HG03457 (cell line): ENCODE data around the gene AP1S3.
A peak's percentile ranks its signal among the peaks of the same experiment; 100 is the strongest.
"Not testable (repeated sequence)": the region's sequence is repeated elsewhere in the genome, so short reads cannot be mapped to it uniquely, and the experiment has no call there.

ENCODE experiments used
- ATAC-seq: cut with Tn5 transposase; IDR thresholded peaks from one replicate; pipeline ENCODE4 v1.9.1; 2021; ENCODE audit warnings: moderate number of reproducible peaks; ENCODE audit not compliant: unreplicated experiment

AP1S3 gene

DNA sequence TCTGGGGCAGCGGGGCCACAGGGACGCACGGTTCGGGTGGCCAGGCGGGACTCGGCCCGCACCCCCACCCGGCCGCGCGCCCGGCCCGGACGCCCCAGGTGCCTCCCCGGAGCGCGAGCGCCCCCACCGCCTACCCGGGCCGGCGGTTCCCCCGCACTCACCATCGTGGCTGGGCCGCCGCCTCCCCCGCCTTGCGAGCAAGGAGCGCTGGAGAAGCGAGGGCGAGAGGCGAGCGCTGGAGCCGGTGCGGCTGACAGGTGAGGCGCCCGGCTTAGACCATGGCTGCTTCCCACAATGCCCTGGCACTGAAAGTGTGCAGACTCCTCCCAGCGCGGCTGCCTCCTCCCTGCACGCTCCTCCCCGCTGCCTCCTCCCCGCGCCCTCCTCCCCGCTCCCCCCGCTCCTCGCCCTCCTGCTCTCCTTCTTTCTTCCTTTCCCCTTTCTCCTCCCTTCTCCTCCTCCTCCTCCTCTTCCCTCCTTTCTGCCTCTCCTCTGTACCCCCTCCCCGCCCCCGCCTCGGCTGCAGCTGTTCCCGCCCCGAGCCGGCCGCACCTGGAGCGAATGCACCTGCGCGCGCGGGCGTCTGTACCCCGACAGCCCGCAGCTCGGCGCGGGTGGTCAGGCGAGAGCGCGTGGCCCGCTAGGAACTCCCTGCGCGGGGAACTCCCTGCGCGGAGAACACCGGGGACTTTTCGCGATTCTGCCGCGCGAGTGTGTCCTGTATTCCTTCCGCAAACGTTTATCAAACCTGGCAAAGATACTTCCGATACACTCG lies at the start of gene AP1S3:
AP1S3 (minus strand) TSS at position 296 of the 775 bp plus-strand sequence; CDS start at position 164, 132 bp downstream.
- peak; percentile 64 for ATAC-seq

DNA sequence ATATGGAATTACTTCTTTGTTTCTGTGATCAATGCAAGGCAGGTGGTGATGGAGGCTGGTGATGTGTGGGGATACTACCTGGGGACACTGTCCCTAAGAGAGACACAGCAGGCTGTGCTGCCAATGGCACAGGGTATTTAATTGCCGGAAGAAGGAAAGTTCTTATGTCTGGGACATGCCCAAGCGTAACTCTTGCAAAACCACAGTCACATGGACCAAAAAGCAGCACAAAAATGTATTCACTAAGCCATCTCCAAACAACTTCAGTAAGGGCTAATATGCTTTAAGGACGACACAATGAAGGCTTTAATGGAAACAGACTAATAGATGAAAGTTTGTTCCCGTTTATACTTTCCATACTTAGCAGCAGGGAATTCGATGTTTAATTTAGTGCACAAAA lies 49.7 kb upstream of the AP1S3 start:
- no peak for ATAC-seq

DNA sequence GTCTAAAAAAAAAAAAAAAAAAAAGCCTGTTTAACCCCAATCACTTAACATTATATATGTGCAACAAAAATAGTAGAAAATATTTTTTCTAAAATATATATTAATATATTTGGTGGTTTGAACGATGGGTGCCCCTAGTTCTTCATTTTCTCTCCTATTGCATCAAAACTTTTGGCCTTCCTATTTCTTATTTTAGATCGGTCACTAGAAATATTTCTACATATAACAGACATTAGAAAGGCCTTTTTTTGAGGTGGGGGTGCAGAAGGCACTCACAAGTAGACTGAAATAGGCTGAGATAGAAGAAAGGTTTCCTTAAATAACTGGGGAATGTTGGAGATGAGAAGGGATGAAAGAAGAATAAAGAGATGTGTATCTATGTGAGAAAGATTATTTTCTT lies 49.3 kb upstream of the AP1S3 start:
- ATAC-seq, result no peak

DNA sequence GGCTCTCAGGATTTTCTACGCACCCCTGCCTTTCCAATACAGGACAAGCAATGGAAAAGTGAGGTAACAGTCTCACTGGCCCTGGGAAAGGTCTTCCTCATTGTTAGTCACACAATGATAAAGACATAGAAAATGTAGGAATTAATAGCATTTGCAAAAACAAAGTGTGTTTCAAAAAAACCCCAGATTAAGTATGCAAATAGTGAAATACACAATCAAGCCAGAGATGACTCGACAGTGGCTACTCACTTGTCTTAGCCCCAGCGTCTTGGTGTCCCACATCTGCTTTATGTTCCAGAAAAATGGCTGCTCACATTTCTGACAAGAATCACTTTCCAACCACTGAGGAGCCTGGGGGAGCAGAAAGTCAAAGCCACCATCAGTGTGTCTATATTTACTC lies 47.0 kb upstream of the AP1S3 start:
- peak; percentile 85 for ATAC-seq

DNA sequence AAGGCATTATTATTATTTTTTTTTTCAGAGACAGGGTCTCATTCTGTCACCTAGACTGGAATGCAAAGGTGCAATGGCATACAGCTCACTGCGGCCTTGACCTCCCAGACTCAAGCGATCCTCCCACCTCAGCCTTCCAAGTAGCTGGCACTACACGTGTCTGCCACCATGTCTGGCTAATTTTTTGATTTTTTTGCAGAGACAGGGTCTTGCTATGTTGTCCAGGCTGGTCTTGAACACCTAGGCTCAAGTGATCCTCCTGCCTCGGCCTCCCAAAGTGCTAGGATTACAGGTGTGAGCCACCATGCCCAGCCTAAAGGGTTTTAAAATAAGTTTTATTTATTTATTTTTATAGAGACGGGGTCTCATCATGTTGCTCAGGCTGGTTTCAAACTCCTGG lies 45.3 kb upstream of the AP1S3 start:
- no peak for ATAC-seq

DNA sequence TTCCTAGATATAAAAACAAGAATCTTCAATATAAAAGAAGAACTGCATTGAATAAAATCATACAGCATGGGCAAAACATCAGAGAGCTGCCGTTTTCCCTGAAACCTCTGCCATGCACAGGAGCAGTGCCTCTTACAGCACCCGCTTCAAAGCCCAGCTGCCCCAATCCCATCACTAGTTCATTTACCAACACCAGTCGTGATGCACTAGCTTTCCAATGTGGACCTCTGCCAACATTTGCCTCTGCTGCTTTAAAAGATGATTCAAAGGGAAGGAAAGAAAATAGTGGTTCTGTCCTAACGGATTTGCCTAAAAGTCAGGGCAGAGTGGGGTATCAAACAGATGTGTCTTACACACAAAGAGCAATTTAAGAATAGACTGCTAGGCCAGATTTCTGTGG lies 43.4 kb upstream of the AP1S3 start:
- ATAC-seq, result no peak

DNA sequence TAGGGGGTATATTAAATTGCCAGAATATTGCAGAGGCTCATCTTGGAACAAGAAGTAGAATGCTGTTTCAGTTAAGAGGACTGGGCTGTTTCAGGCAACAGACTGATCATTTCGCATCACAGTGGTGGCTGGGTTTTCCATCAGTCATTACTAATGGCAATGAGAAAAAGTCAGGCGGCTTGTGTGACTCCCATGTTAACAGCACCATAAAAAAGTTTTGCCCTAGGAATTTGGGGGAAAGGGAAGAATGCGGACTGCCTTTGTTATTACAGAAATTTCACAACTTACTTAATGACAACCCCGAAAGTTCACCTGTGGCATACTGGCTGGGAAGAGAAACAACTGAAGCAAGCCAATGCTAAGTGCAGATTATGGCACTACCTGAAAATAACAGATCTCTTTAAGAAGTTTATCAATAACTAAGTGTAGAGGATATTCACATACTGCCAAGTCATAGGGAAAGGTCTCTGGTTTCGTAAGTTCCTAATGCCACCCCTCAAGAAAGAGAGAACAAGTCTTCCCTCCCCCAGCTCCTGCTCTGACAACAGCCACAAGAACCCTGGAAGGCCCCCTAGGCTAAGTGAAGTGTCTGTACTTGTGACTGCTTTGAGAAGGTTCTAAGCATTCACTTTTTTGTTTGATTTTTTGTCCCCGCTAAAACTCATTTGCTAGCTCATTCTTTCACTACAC lies 40.5 kb upstream of the AP1S3 start:
- peak; percentile 73 for ATAC-seq

DNA sequence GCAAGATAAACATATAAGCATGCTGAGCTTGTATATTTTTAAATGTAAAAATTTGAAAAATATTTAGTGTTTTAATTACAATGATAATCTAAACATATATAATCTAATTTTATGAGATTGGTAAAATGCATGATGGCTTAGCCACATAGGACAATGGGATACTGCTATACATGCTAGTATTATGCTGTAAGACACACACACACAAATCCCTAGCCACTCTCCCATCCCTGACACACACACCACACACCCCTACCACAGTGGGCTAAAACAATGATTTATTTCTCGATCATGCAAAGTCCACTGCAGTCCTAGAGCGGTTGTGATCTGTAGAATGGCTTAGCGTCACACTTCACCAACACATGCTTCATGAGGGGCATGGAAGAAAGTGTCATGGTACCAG lies 36.3 kb upstream of the AP1S3 start:
- no peak for ATAC-seq

DNA sequence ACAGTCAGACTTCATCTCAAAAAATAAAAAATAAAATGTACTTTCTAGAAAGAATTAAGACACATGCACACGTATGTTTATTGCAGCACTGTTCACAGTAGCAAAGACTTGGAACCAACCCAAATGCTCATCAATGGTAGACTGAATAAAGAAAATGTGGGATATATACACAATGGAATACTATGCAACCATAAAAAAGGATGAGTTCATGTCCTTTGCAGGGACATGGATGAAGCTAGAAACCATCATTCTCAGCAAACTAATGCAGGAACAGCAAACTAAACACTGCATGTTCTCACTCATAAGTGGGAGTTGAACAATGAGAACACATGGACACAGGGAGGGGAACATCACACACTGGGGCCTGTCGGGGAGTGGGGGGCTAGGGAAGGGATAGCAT lies 35.4 kb upstream of the AP1S3 start:
- ATAC-seq, result not testable (repeated sequence)

DNA sequence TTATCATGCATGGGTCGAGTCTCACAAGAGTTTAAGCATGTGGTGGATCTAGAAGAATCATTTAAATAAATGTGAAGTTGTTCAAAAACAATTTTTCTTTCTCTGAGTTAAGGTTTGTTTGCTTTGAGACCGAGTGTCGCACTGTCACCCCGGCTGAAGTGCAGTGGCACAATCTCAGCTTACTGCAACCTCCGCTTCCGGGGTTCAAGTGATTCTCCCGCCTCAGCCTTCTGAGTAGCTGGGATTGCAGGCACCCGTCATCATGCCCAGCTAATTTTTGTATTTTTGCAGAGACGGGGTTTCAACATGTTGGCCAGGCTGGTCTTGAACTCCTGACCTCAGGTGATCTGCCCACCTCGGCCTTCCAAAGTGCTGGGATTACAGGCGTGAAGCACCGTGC lies 34.3 kb upstream of the AP1S3 start:
- ATAC-seq, result not testable (repeated sequence)

DNA sequence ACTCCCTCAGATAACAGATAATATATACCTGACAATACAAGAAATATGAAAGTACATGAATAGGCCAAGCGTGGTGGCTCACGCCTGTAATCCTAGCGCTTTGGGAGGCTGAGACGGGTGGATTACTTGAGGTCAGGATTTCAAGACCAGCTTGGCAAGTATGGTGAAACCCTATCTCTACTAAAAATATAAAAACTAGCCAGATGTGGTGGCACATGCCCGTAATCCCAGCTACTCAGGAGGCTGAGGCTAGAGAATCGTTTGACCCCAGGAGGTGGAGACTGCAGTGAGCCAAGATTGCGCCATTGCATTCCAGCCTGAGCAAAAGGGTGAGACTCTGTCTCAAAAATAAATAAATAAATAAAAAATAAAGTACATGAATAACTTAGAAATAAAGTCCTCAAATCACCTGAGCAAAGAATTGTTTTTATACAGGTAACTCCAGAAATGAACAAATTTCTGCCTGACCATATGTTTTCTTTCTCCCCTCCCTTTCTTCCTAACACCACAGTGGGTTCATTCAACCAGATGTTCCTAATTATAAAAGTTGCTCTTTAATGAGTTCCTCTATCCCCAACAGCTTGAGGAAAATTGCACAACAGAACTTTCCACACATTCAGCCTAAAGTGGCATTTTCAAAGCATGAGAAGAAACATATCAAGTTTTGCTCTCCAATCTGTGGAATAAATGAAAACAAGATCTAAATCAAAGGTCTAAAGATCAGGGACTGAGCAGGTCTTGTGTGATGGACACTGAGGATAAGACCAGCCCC lies 33.6 kb upstream of the AP1S3 start:
- no peak for ATAC-seq

DNA sequence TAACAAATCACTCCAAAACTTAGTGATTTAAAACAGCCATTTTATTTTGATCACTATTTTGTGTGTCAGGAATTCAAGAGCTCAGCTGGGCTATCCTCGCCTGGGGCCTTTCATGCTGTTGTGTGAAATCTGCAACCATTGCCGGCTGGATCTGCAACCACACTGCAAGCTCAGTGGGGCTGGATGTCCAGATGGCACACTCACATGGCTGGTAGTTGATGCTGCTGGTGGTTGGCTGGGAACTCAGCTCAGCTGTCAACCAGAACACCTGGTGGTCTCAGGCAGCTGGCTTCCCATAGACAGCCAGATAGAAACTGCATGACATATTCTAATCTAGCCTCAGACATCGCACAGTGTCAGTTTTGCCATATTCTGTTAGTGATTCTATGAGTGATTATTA lies 30.6 kb upstream of the AP1S3 start:
- ATAC-seq, result no peak

DNA sequence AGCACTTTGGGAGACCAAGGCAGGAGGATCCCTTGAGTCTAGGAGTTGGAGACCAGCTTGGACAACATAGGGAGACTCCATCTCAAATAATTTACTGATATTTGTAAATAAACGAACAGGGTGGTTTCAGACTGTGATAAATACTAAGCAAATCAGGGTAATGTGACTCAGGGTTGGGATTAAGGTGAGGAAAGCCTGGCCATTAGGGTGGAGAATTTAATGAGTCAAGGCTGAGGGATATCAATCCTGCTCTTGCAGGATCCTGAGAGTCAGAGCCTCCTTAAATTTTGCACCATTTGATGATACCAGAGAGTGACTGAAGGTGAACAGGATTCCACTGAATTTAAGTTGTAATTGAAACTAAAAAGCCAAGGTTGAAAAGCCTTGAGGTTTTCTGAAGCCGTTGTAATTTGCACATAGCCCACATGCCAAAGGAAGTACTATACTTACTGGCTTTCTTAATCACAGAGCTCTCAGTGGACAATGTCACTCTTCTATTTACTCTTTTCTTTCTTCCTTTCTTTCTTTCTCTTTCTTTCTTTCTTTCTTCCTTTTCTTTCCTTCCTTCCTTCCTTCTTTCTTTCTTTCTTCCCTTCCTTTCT lies 28.6 kb upstream of the AP1S3 start:
- no peak for ATAC-seq

DNA sequence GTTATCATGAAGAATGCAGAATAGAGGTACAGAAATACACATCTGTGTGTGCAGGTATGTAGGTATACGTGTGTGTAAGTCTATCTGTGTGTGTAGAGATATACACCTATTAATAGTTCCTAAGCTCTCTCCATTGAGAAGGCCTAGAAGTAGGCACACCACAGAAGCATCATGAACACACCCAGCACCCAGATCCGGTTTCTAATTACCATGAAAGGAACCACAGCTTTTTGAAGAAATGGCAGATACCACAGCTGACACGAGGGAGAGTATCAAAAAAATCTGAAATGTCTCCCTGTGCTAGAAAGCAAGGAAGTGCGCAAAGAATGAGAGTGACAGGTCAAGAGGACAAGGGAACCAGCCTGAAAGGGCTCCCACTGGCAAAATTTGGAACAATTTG lies 27.7 kb upstream of the AP1S3 start:
- no peak for ATAC-seq

DNA sequence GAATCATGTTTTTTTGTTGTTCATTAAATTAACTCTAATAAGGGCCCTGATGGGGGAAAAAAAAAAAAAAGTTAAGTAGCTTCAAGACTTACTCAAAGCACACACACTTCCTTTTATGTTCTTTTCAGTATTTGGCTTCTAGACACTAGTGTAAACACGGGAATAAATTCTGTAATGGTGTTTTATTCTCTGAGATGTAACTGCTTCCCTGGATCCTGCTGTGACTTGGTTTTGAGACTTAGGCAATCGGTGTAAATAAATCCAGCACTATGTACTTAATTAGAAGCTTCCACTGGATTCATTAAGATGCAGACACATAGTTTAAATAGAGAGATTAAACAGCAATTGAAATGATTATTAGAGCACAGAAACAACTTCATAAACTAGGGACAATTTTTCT lies 26.1 kb upstream of the AP1S3 start:
- no peak for ATAC-seq

DNA sequence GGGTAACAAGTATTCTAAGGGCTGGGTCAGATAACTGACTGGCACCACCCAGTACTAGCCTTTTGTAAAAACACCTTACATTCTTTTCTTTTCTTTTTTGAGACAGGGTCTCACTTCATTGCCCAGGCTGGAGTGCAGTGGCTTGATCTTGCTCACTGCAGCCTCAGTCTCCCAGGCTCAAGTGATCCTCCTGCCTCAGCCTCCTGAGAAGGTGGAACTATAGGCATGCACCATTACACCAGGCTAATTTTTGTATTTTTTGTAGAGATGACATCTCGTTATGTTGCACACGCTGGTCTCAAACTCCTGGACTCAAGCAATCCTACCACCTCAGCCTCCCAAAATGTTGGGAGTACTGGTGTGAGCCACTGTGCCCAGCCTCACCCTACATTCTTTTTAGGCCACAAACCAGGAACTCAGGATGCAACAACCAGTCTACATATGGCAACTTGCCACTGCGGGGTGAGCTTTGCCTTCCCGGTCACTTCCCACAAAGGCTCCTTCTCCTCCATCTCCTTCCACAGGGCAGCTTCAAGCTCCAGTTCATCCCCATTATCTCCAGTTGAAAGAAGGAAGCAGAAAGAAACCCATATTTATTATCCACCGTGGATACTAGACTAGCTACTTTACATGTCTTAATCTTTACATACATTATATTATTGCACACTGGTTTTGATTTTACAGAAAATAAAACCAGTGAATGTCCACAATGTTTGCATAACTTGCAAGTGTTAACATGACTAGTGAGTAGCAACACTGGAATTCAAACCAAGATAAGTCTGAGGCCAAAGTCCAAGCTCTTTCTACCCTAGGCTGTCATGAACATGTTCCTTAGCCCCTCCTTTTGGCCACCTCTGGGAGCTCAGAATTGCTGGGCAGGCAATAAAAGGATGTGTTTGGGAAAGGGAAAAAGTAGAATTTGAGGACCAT lies 23.7 kb upstream of the AP1S3 start:
- ATAC-seq, result no peak

DNA sequence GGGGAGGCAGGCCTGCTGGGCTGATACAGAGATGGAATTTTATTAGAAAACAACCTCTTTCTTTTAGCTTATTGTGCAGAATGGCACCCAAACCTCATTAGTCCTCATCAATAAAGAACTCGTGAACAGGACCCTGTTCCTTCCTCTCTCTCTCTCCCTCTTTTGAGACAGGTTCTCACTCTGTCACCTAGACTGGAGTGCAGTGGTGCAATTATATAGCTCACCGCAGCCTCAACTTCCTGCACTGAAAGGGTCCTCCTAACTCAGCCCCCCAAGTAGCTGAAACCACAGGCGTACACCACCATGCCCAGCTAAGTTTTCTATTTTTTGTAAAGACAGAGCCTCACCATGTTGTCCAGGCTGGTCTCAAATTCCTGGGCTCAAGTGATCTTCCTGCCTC lies 21.7 kb upstream of the AP1S3 start:
- ATAC-seq, result no peak

DNA sequence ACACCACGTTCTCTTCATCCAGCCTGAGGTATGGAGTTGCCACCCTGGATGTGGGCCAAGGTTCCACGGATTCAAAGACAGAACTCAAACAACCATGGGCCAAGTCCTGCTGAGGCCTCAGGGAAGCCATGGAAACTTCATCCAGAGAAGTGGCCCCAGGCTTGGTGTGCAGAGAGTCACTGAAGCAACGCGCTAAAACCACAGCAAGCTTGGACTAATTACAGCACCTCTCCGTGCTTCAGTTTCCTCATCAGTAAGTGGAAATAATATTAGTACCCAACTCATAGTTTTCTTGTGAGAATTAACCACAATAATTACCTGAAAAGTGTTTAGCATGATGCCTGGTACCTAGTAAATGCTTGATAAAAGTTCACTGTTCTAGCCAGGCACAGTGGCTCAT lies 19.2 kb upstream of the AP1S3 start:
- no peak for ATAC-seq

DNA sequence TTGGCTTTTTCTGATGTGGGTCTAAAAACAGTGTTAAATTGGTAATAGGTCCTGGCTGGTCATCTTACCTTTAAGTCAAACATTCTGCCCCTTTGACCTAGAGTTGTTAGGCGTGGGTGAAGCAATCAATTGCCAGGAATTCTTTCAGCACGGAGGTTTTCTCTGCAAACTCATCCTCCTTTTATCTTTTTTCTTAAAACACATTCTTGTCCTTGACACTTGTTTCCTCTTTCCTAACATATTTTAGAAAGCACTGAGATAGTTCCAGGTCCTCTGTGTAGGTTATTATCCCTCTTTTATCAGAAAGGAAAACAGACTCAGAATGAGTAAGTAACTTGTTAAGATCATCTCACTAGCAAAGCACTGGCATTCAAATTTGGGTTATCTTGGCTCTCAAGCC lies 18.6 kb upstream of the AP1S3 start:
- no peak for ATAC-seq

DNA sequence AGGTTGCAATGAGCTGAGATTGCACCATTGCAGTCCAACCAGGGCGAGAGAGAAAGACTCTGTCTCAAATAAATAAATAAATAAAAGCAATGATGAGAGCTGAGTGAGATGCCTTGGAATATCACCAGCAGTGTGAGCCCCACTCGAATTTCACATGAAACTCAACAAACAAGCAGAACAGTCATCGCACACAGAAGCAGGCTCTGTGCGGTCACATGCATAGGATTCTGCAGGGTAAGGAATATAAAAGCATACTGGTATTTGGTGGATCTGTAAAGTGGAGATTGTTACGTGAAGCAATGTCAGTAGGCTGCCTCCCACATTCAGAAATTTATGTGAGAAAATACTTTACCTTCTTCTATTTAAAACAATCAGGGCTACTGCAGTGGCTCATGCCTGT lies 18.0 kb upstream of the AP1S3 start:
- no peak for ATAC-seq
